ENCODE data around the gene LRRC10B. TPM values are rescaled to one million over a fixed set of nuclear protein-coding genes. Genes with fewer than 3 reads are reported as not detected.

Gene LRRC10B
- total and polyA plus RNA-seq, 4 donors: 9.2 to 29.3 (median 11.5) TPM

DNA sequence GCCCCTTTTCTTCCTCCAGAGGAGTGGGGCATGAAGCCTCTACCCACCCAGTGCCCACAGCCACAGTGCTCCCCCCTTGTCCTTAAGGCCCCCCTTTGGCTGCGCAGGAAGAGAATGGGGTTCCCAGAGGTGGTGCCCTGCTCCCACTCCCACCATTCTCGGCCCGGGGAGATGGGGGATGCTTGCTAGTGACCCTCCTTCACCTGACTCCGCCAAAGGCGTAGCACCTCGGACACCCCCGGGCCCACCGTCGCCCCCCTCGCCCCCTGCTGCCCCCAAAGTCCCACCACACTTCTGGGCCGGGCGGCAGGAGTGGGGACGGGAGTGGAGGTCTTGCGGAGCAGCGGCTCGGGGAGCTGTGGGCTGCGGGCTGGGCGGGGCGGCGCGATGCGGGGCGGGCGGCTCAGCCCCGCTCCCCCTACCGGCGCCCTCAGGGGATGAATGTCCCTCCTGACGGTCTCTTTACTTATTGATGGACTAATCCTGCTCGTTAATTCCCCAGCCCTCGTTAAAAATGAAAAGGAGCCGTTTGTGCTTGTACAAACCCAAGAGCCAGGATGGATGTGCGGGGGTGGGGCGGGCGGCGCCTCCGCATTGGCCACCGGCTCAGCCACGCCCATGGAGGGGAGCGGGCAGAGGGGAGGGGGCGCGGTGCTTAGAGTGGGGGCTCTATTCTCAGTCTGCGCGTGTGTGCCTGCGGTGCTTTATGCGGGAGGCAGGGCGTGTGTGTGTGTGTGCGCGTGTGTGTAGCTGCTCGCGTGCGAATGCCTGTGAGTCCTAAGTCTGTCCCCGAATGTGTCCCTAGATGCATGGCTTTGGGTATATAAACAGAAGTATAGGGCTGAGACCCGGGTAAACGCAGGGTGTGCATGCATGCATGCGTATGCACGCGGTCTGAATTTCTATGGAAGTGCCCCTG is 46.8 kb downstream of the LRRC10B start:
- TF ChIP-seq, protein P1, sequence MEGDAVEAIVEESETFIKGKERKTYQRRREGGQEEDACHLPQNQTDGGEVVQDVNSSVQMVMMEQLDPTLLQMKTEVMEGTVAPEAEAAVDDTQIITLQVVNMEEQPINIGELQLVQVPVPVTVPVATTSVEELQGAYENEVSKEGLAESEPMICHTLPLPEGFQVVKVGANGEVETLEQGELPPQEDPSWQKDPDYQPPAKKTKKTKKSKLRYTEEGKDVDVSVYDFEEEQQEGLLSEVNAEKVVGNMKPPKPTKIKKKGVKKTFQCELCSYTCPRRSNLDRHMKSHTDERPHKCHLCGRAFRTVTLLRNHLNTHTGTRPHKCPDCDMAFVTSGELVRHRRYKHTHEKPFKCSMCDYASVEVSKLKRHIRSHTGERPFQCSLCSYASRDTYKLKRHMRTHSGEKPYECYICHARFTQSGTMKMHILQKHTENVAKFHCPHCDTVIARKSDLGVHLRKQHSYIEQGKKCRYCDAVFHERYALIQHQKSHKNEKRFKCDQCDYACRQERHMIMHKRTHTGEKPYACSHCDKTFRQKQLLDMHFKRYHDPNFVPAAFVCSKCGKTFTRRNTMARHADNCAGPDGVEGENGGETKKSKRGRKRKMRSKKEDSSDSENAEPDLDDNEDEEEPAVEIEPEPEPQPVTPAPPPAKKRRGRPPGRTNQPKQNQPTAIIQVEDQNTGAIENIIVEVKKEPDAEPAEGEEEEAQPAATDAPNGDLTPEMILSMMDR (IDR thresholded peaks at IDR 0.05; ENCODE audit: control extremely low read depth, extremely low read depth): no peak
- Histone ChIP-seq H3K4me3 (no peak overlapping the region), H3K9me3 (ENCODE audit: control insufficient read depth in 4 of 4, insufficient read depth in 3 of 4, low read length in 3 of 4) (peaks cover 0 to 1% (median 0%) of the 10 kb centered on the region in 4 donors), H3K36me3 (ENCODE audit: control insufficient read depth in 4 of 4, insufficient read depth in 4 of 4, low read length in 4 of 4) (no peaks in the 10 kb centered on the region), H3K4me1 (ENCODE audit: control insufficient read depth in 5 of 5, insufficient read depth in 5 of 5, low read length in 5 of 5) (peaks cover 0 to 15% (median 4%) of the 10 kb centered on the region in 5 donors), H3K27ac (ENCODE audit: low read depth in 1 of 2, low read length in 1 of 2) (no peak overlapping the region), H3K9ac (ENCODE audit: insufficient read depth in 1 of 2, low read length in 2 of 2) (no peak overlapping the region), H3K27me3 (ENCODE audit: control insufficient read depth in 3 of 3, insufficient read depth in 3 of 3, low read length in 2 of 3) (peaks cover 0 to 38% (median 34%) of the 10 kb centered on the region in 3 donors)
- no peak for ATAC-seq (ENCODE audit: insufficient read depth, low FRiP score)
- 17 to 25% methylated on average over 55 to 57 of the region's 57 CpGs for WGBS, 2 donors
- no peak for DNase-seq

DNA sequence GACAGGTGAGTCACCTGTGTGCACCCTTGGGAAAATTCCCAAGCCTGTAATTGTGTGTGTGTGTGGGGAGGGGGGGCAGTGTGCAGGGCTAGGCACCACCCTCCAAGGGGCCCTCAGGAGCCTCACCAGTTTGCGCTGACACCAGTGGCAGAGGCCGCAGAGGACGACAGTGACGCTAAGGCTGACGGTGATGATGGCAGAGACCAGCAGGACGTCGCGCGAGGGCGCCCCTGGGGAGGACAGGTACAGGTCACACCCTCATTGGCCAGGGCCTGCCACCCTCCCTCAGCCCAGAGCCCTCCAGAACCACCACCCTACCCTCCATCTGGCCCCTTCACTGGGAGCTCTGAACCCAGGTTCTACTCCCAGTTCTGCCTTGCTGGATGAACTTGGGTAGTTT is 47.4 kb downstream of the LRRC10B start:
- H3K4me1 ChIP-seq (ENCODE audit: control insufficient read depth in 5 of 5, insufficient read depth in 5 of 5, low read length in 5 of 5): peaks cover 0 to 15% (median 4%) of the 10 kb centered on the region in 5 donors
- H3K27me3 ChIP-seq (ENCODE audit: control insufficient read depth in 3 of 3, insufficient read depth in 3 of 3, low read length in 2 of 3): peaks cover 0 to 38% (median 35%) of the 10 kb centered on the region in 3 donors
- H3K9ac ChIP-seq (ENCODE audit: insufficient read depth in 1 of 2, low read length in 2 of 2): no peak overlapping the region
- no peak for DNase-seq
- H3K27ac ChIP-seq (ENCODE audit: low read depth in 1 of 2, low read length in 1 of 2): no peak overlapping the region
- TF ChIP-seq, protein P1 (IDR thresholded peaks at IDR 0.05; ENCODE audit: control extremely low read depth, extremely low read depth): no peak
- no peaks in the 10 kb centered on the region for H3K36me3 ChIP-seq (ENCODE audit: control insufficient read depth in 4 of 4, insufficient read depth in 4 of 4, low read length in 4 of 4)
- ATAC-seq (ENCODE audit: insufficient read depth, low FRiP score): no peak
- 62 to 65% methylated on average over 5 to 10 of the region's 10 CpGs for WGBS, 2 donors
- H3K9me3 ChIP-seq (ENCODE audit: control insufficient read depth in 4 of 4, insufficient read depth in 3 of 4, low read length in 3 of 4): peaks cover 0 to 1% (median 0%) of the 10 kb centered on the region in 4 donors
- no peak overlapping the region for H3K4me3 ChIP-seq

DNA sequence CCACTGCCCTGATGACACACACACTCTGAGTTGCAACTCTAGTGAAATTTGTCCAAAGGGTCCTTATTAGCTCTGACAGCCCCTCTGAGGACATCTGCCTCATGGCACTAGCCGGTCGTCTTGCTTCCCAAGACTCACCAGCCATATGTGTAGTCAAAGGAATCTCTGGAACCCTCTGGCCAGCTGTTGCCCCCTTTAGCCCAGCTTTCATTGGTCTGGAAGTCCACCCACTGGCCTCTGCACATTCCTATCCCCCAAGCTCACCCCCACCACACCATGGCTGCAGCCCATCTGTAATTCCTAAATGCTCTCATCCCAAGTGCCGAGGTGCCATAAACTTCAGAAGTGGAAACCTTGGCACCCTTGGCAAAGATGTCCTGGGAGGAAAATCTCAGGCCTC is 48.1 kb downstream of the LRRC10B start:
- Histone ChIP-seq H3K27me3 (ENCODE audit: control insufficient read depth in 3 of 3, insufficient read depth in 3 of 3, low read length in 2 of 3) (peaks cover 0 to 38% (median 35%) of the 10 kb centered on the region in 3 donors), H3K4me3 (no peak overlapping the region), H3K9ac (ENCODE audit: insufficient read depth in 1 of 2, low read length in 2 of 2) (no peak overlapping the region), H3K4me1 (ENCODE audit: control insufficient read depth in 5 of 5, insufficient read depth in 5 of 5, low read length in 5 of 5) (peaks cover 0 to 15% (median 3%) of the 10 kb centered on the region in 5 donors), H3K36me3 (ENCODE audit: control insufficient read depth in 4 of 4, insufficient read depth in 4 of 4, low read length in 4 of 4) (no peaks in the 10 kb centered on the region), H3K27ac (ENCODE audit: low read depth in 1 of 2, low read length in 1 of 2) (no peak overlapping the region), H3K9me3 (ENCODE audit: control insufficient read depth in 4 of 4, insufficient read depth in 3 of 4, low read length in 3 of 4) (peaks cover 0 to 1% (median 0%) of the 10 kb centered on the region in 4 donors)
- WGBS, 2 donors: 75 to 82% methylated on average over 3 of the region's 3 CpGs
- DNase-seq (no peak), ATAC-seq (ENCODE audit: insufficient read depth, low FRiP score) (no peak)
- TF ChIP-seq, protein P1 (IDR thresholded peaks at IDR 0.05; ENCODE audit: control extremely low read depth, extremely low read depth): no peak

Small RNA genes lying within 50 kb of the gene (small RNA-seq; reads per million reads assigned to genes)
- not detected for gene MIR4488 (ENCODE audit: low replicate concordance)

Other genes with a start within 250 kb of the LRRC10B start
- 1 to 10 TPM in 1 of 2 donors, under 1 TPM in 1; 0.65 to 1.2 TPM for gene VWCE, start 213.4 kb upstream of the LRRC10B start, total RNA-seq
- gene VWCE, start 213.4 kb upstream of the LRRC10B start, polyA plus RNA-seq: under 1 TPM; 0.13 to 0.55 TPM
- 100 to 1,000 TPM; 141 to 184 TPM for gene DDB1, start 175.6 kb upstream of the LRRC10B start, total RNA-seq
- 100 to 1,000 TPM in 1 of 2 donors, 10 to 100 TPM in 1; 88.5 to 101 TPM for gene DDB1, start 175.6 kb upstream of the LRRC10B start, polyA plus RNA-seq
- gene TKFC, start 175.5 kb upstream of the LRRC10B start, total RNA-seq: 10 to 100 TPM; 35.2 to 69.2 TPM
- 10 to 100 TPM; 35.0 to 44.4 TPM for gene TKFC, start 175.5 kb upstream of the LRRC10B start, polyA plus RNA-seq
- gene CYB561A3, start 146.9 kb upstream of the LRRC10B start, total RNA-seq: 10 to 100 TPM; 27.8 to 51.3 TPM
- 10 to 100 TPM; 20.8 to 45.1 TPM for gene CYB561A3, start 146.9 kb upstream of the LRRC10B start, polyA plus RNA-seq
- gene TMEM138, start 146.4 kb upstream of the LRRC10B start, total RNA-seq: 10 to 100 TPM; 24.6 to 53.0 TPM
- 10 to 100 TPM; 46.2 to 64.4 TPM for gene TMEM138, start 146.4 kb upstream of the LRRC10B start, polyA plus RNA-seq
- 10 to 100 TPM in 1 of 2 donors, 1 to 10 TPM in 1; 9.9 to 16.4 TPM for gene TMEM216, start 116.2 kb upstream of the LRRC10B start, total RNA-seq
- gene TMEM216, start 116.2 kb upstream of the LRRC10B start, polyA plus RNA-seq: 10 to 100 TPM; 17.6 to 19.9 TPM
- gene CPSF7, start 78.8 kb upstream of the LRRC10B start, total RNA-seq: 10 to 100 TPM; 58.6 to 64.7 TPM
- gene CPSF7, start 78.8 kb upstream of the LRRC10B start, polyA plus RNA-seq: 10 to 100 TPM; 34.8 to 46.3 TPM
- gene SDHAF2, start 78.6 kb upstream of the LRRC10B start, total RNA-seq: 10 to 100 TPM; 39.6 to 41.2 TPM
- 10 to 100 TPM; 46.6 to 53.4 TPM for gene SDHAF2, start 78.6 kb upstream of the LRRC10B start, polyA plus RNA-seq
- gene SYT7, start 72.3 kb downstream of the LRRC10B start, total RNA-seq: 1 to 10 TPM; 2.8 to 4.8 TPM
- 10 to 100 TPM in 1 of 2 donors, 1 to 10 TPM in 1; 1.7 to 10.6 TPM for gene SYT7, start 72.3 kb downstream of the LRRC10B start, polyA plus RNA-seq
- 1 to 10 TPM; 1.5 to 7.5 TPM for gene DAGLA, start 171.6 kb downstream of the LRRC10B start, total RNA-seq
- gene DAGLA, start 171.6 kb downstream of the LRRC10B start, polyA plus RNA-seq: 1 to 10 TPM; 2.9 to 3.0 TPM
- gene MYRF, start 243.9 kb downstream of the LRRC10B start, total RNA-seq: 10 to 100 TPM; 27.1 to 41.2 TPM
- 10 to 100 TPM; 11.9 to 23.3 TPM for gene MYRF, start 243.9 kb downstream of the LRRC10B start, polyA plus RNA-seq